Activated CD8-positive, alpha-beta memory T cell treated with anti-CD3 and anti-CD28 coated beads for 36 hours (primary cell): ENCODE data around the gene RAB4A. TPM values are rescaled to one million over a fixed set of nuclear protein-coding genes. Genes with fewer than 3 reads are reported as not detected.

Experiments
- CTCF ChIA-PET: fragments of 350-600 bp; sonication (Branson Sonifier 250); formaldehyde crosslinking; loops from one replicate; lab custom pipeline; 2021; ENCODE audit warnings: antibody characterized with exemption; lab: Charles Lee
- POLR2A ChIA-PET: fragments of 350-600 bp; sonication (Branson Sonifier 250); formaldehyde crosslinking; loops from one replicate; lab custom pipeline; 2021; ENCODE audit warnings: antibody characterized with exemption; lab: Charles Lee
- total RNA-seq, 2 experiments: library from RNA; stranded (reverse); gene quantifications; one replicate each; pipeline ENCODE4 v1.2.3, GENCODE V29; 2021

Gene RAB4A
- total RNA-seq, 2 experiments from 2014 or later: 27.5 to 32.5 TPM

DNA sequence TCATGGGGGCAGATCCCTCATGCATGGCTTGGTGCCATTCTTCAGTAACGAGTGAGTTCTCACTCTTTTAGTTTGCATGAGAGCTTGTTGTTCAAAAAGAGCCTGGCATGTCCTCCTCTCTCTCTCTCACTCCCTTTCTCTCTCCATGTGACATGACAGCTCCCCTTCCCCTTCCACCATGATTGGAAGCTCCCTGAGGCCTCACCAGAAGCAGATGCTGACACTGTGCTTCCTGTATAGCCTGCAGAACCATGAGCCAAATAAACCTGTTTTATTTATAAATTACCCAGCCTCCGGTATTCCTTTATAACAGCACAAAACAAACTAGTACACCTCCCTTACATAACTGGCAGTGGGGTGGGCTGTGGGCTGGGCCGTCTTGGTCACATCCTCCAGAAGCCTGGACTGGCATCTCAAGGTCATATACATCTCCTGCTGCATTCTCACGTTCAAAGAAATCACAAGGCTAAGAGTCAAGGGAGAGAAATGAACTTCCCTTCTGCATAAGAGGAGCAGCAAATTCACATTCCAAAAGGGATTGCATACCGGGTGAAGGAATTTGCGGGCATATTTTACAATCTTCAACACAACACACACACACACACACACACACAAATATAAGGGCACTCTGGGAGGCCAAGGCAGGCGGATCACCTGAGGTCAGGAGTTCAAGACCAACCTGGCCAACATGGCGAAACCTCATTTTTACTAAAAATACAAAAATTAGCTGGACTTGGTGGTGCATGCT lies 74.2 kb downstream of the RAB4A start:
- ChIA-PET POLR2A (no interaction called here), CTCF (interaction anchor here (0.8 kb wide), 1 partner anchor 54 kb away, joined by 3 read pairs; no protein-coding TSS in a partner anchor)

DNA sequence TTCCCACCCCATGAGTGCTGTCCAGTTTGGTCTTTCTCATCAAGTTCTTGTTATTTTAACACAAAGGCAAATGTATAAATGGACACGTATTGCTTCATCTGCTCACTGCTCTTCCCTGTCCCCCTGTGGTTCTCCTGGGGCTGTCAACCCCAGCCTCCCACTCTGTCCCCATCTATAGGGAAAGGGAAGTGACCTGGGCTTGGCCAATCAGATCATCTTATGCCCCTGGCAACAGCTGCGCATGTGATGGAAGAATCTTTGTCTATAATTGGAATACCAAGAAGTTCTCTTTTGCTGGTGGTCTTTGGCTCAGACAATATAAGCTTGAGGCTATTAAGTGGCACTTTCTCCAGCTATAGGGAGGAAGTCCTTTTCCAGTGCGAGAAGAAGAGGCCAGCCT lies 76.6 kb downstream of the RAB4A start:
- ChIA-PET POLR2A (no interaction called here), CTCF (no interaction called here)

DNA sequence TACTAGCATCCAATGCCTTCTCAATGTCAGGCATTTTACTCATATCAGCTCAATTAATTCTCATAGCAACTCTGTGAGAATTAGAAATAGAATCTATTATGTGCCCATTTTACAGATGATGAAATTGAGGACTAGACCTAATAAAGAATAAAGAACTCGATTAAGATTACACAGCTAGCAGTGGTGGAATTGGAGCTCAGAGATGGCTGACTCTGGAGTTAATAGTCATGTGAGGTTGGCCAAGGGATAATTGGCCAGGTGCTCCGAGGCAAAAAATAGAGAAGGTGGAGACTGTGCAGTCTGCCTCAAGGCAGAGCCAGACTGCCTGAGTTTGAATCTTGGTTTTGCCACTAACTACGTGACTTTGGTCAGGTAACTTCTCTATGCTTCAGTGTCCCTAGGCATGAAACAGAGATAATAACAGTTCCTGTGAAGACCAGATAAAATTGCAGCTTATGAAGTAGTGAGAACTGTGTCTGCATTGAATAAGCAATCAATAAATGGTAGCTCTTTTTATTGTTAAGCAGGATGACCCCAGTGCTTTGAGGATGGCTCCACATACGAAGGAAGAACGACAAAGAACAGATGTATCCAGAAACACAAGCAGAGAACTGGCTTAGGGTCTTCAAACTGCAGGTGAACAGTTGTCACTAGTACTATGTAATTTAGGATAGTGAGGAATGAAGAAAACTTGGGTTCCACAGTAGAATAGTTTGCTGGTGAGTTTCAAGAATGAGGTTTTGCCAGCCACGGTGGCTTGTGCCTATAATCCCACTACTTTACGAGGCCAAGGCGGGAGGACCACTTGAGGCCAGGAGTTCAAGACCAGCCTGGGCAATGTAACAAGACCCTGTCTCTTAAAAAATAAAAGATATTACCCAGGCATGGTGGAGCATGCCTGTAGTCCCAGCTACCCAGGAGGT lies 78.8 kb downstream of the RAB4A start:
- ChIA-PET CTCF (no interaction called here), POLR2A (no interaction called here)

DNA sequence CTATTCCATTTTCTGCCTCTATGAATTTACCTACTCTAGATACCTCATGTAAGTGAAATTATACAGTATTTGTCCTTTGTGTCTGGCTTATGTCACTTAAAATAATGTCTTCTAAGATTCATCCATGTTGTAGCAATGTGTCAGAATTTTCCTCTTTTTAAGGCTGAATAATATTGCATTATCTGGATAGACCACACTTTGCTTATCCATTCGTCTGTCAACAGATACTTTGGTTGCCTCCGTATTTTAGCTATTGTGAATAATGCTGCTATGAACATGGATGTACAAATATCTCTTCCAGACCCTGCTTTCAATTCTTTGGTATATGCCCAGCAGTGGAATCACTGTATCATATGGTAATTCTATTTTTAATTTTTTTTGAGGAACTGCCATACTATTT lies 82.1 kb downstream of the RAB4A start:
- ChIA-PET POLR2A (no interaction called here), CTCF (no interaction called here)

DNA sequence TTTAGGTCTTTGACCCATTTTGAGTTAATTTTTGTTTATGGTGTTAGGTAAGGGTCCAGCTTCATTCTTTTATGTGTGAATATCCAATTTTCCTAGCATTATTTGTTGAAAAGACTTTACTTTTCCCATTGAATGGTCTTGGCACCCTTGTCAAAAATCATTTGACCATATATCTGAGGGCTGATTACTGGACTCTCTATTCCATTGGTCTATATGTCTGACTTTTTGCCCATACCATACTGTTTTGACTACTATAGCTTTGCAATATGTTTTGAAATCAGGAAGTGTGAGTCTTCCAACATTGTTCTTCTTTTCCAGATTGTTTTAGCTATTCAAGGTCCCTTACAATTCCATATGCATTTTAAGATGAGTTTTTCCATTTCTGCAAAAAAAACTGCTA lies 83.3 kb downstream of the RAB4A start:
- POLR2A ChIA-PET: no interaction called here
- CTCF ChIA-PET: no interaction called here

Other genes starting within 250 kb of the RAB4A start
- gene CCSAP, start 71.9 kb downstream of the RAB4A start, total RNA-seq: 1 to 10 TPM; 5.9 TPM
- not detected for gene ACTA1, start 163.0 kb downstream of the RAB4A start, total RNA-seq
- gene NUP133, start 237.2 kb downstream of the RAB4A start, total RNA-seq: 10 to 100 TPM; 58.8 to 62.4 TPM